Measurements from ENCODE around the gene FAM181A. TPM values are rescaled to one million over a fixed set of nuclear protein-coding genes. Genes with fewer than 3 reads are reported as not detected.

Gene FAM181A
- total RNA-seq, 1 donor from 2014 or later: 14.7 TPM

DNA sequence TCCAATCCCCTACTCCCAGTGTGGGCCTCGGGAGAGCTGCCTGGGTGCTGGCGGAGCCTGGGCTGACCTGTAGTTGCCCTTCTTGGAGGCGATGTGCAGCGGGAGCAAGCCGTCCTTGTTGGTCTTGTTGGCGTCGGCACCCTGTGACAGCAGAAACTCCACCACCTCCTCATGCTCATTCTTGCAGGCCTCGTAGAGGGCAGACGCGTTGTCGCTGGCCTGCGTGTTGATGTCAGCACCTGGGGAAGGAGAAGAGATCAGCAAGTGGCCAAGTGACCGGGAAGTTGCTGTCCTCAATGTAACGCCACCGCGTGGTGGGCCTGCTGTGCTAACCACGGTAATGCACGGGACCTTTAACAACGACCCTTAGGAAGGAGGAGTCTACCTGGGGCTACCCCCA lies 20.1 kb downstream of the FAM181A start:
- Mint-ChIP-seq H3K27ac (ENCODE audit: unreplicated experiment) (no peak overlapping the region), H3K27me3 (ENCODE audit: low read depth) (no peaks in the 10 kb centered on the region), H3K9me3 (no peaks in the 10 kb centered on the region)

DNA sequence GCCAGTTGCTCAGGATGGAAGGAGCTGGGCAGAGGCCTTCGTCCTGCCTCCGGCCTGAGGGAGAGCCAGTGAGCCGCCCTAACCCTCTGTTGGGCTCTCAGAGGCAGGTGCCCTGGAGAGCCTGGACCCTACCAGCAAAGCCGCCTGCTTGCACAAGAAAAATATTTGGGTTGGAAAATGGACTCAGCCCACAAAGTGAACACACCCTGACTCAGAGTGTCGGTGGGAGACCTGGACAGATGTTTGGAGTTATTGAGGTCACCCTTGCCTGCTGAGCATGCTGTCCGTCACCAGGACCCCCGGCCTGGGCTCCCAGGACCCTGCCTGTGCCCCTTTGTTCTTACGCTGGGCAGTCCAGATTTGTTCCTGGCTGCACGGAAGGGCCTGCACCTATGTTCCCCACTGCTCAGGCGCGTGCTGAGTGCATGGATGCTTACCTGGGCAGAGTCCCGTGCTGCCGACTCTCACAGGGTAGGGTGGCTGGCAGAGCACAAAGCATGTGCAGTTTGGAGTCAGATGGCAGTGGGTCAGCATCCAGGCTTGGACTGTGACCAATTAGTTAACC lies 22.4 kb downstream of the FAM181A start:
- no peak overlapping the region for H3K4me3 Mint-ChIP-seq
- TF ChIP-seq, protein P1, sequence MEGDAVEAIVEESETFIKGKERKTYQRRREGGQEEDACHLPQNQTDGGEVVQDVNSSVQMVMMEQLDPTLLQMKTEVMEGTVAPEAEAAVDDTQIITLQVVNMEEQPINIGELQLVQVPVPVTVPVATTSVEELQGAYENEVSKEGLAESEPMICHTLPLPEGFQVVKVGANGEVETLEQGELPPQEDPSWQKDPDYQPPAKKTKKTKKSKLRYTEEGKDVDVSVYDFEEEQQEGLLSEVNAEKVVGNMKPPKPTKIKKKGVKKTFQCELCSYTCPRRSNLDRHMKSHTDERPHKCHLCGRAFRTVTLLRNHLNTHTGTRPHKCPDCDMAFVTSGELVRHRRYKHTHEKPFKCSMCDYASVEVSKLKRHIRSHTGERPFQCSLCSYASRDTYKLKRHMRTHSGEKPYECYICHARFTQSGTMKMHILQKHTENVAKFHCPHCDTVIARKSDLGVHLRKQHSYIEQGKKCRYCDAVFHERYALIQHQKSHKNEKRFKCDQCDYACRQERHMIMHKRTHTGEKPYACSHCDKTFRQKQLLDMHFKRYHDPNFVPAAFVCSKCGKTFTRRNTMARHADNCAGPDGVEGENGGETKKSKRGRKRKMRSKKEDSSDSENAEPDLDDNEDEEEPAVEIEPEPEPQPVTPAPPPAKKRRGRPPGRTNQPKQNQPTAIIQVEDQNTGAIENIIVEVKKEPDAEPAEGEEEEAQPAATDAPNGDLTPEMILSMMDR (conservative IDR thresholded peaks at IDR 0.05): no peak
- no peaks in the 10 kb centered on the region for H3K36me3 Mint-ChIP-seq (ENCODE audit: low read depth)
- no peaks in the 10 kb centered on the region for H3K9me3 Mint-ChIP-seq
- no peak for DNase-seq (ENCODE audit: low read depth, low spot score)
- peaks cover 6% of the 10 kb centered on the region for H3K4me1 Mint-ChIP-seq
- H3K27me3 Mint-ChIP-seq (ENCODE audit: low read depth): no peaks in the 10 kb centered on the region
- H3K27ac Mint-ChIP-seq (ENCODE audit: unreplicated experiment): no peak overlapping the region

More for the DNA sequence above, 20.1 kb downstream of the FAM181A start:
- DNase-seq (ENCODE audit: low read depth, low spot score): no peak
- TF ChIP-seq, protein P1 (conservative IDR thresholded peaks at IDR 0.05): no peak
- Mint-ChIP-seq H3K4me1 (peaks cover 6% of the 10 kb centered on the region), H3K4me3 (no peak overlapping the region), H3K36me3 (ENCODE audit: low read depth) (no peaks in the 10 kb centered on the region)

DNA sequence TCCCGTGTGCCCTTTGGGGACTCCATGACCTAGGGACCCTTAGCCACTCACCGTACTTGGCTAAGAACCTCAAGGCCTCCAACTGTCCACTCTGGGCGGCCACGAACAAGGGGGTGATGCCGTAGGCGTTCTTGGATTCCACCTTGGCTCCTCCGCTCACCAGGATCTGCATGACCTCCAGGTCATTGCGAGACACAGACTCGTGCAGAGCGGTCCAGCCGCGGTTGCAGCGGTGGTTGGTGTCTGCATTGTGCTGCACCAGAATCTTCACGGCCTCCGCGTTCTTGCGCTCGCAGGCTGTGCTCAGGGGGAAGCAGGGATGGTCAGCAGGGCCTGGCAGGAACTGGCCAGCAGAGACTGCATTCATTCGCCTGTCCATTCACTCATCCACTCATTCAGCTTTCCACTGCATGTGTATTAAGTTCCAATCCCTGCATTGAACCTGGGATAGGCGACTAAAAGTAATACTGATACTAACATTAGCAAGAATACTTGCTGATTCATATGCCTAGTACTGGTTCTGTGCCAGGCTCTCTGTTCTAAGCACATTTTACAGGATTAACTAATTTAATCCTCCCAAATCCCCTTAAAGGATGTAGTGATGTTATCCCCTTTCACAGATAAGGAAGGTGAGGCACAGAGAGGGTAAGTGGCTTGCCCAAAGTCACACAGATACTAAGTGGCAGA lies 23.9 kb downstream of the FAM181A start:
- H3K9me3 Mint-ChIP-seq: no peaks in the 10 kb centered on the region
- no peak overlapping the region for H3K4me3 Mint-ChIP-seq
- no peak for DNase-seq (ENCODE audit: low read depth, low spot score)
- H3K27me3 Mint-ChIP-seq (ENCODE audit: low read depth): no peaks in the 10 kb centered on the region
- no peaks in the 10 kb centered on the region for H3K36me3 Mint-ChIP-seq (ENCODE audit: low read depth)
- TF ChIP-seq, protein P1 (conservative IDR thresholded peaks at IDR 0.05): no peak
- H3K4me1 Mint-ChIP-seq: peaks cover 6% of the 10 kb centered on the region
- no peak overlapping the region for H3K27ac Mint-ChIP-seq (ENCODE audit: unreplicated experiment)

DNA sequence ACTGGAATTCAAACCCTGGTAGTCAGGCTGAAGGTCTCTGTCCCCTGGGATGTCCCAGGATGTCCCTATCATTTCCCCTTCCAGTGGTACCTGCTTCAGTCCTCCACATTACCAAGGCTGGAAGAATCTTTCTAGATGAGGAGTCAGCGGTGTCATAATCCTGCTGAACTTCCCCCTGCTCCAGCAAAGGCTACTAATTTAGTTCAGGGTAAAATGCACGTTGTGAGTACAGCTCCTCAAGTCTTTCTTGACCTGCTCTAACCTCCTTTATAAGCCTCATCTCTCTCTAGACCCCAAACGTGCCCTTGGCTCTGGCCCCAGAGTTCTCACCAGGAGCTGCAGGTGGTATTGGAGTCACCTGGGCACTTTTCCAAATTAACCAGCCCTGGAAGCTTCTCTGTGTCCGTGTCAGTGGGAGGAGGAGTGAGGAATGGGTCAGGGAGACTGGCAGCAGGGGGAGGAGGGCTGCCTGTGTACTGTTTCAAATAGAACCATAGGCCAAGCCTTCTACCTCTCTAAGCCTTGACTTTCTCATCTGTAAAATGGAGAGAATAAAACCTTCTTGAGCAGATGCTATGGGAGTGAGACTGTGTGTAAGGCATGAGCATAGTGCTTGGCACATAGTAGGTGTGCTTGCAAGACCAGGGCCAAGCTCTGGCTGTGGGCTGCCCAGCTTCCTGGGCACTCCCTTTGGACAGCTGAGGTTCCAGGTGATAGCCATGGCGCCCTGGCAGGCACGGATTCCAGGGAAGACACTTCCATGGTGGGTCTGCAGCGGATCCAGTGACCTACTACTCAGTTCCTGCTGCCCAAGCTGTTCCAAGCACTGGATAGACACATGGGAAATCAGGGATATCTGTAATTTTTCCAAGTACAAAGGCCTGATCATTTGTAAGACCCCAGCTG lies 24.7 kb downstream of the FAM181A start:
- Mint-ChIP-seq H3K9me3 (no peaks in the 10 kb centered on the region), H3K27me3 (ENCODE audit: low read depth) (no peaks in the 10 kb centered on the region), H3K36me3 (ENCODE audit: low read depth) (no peaks in the 10 kb centered on the region), H3K4me3 (no peak overlapping the region), H3K4me1 (peaks cover 4% of the 10 kb centered on the region), H3K27ac (ENCODE audit: unreplicated experiment) (no peak overlapping the region)
- DNase-seq (ENCODE audit: low read depth, low spot score): no peak
- TF ChIP-seq, protein P1 (conservative IDR thresholded peaks at IDR 0.05): no peak

DNA sequence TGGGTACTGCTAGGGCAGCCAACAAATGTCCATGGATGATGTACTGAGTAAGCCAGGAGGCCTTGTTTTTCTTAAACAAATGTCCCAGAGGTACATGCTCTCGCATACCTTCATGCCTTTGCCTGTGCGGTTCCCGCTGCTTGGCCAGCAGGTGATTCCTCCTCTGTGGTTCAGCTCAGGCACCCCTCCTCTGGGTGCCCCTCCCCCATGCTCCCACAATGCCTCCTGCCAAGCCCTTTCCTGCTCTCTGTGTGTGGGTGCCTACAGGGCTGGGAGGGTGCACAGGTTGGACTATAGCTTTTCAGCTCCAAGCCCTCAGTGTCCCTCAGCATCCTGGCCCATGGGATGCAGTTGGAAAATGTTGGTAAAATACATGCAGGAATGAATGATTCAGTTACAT lies 25.7 kb downstream of the FAM181A start:
- Mint-ChIP-seq H3K27ac (ENCODE audit: unreplicated experiment) (no peak overlapping the region), H3K4me3 (no peak overlapping the region)
- no peak for DNase-seq (ENCODE audit: low read depth, low spot score)

More for the DNA sequence above, 25.7 kb downstream of the FAM181A start:
- no peaks in the 10 kb centered on the region for H3K27me3 Mint-ChIP-seq (ENCODE audit: low read depth)
- peaks cover 4% of the 10 kb centered on the region for H3K4me1 Mint-ChIP-seq
- TF ChIP-seq, protein P1 (conservative IDR thresholded peaks at IDR 0.05): no peak
- H3K9me3 Mint-ChIP-seq: no peaks in the 10 kb centered on the region
- H3K36me3 Mint-ChIP-seq (ENCODE audit: low read depth): no peaks in the 10 kb centered on the region
